SK-N-SH (cell line): ENCODE data around the gene INTS11. TPM values are rescaled to one million over a fixed set of nuclear protein-coding genes. Genes with fewer than 3 reads are reported as not detected.

ENCODE experiments used
- CTCF ChIA-PET: fragments of 300-600, 350-600 bp; formaldehyde crosslinking; extraction: SDS; loops from one replicate; lab custom pipeline; 2021; lab: Yijun Ruan, JAX
- POLR2A ChIA-PET: fragments of 350-600 bp; sonication (Branson Sonifier 250); formaldehyde crosslinking; extraction: SDS; loops from one replicate; lab custom pipeline; 2020; ENCODE audit warnings: antibody characterized with exemption, inconsistent platforms; lab: Yijun Ruan, JAX
- DNase-seq: peaks from one replicate; pipeline ENCODE4 v3.0.0; 2012
- H2AFZ ChIP-seq: fragments of 200-600 bp; sonication (generic); 2 replicates; pipeline ENCODE4 v1.8.1; 2016; ENCODE audit warnings: antibody characterized with exemption, mild to moderate bottlenecking, low read depth
- H3F3A ChIP-seq: fragments of 200-600 bp; sonication (generic); replicated peaks from 2 replicates; pipeline ENCODE3; 2016; ENCODE audit warnings: antibody characterized with exemption, mild to moderate bottlenecking; ENCODE audit not compliant: insufficient read depth
- H3K27ac ChIP-seq, 2 experiments: fragments of 200-500 bp in 1 of 2; fragments of 200-600 bp in 1 of 2; sonication (Bioruptor generic) in 1 of 2; sonication (generic), shearing (Covaris generic) in 1 of 2; 2 replicates each; pipeline versions ENCODE4 v1.5.1 to v1.6.1; 2014 to 2016; ENCODE audit warnings: low read depth in 2 of 2, inconsistent platforms in 1 of 2, low read length in 1 of 2, mild to moderate bottlenecking in 1 of 2, mixed read lengths in 1 of 2
- H3K27me3 ChIP-seq: fragments of 200-600 bp; sonication (generic), shearing (Covaris generic); 2 replicates; pipeline ENCODE4 v1.6.1; 2016; ENCODE audit warnings: mixed run types; ENCODE audit not compliant: insufficient read depth
- H3K36me3 ChIP-seq, 2 experiments: fragments of 200-500 bp in 1 of 2; fragments of 200-600 bp in 1 of 2; sonication (Bioruptor generic) in 1 of 2; sonication (generic) in 1 of 2; replicated peaks in 1 of 2; 2 replicates each; pipeline versions ENCODE3 to v1.5.1; 2014 to 2016; ENCODE audit warnings: low read length in 1 of 2, mild to moderate bottlenecking in 1 of 2; ENCODE audit not compliant: insufficient read depth in 2 of 2, control insufficient read depth in 1 of 2
- H3K4me1 ChIP-seq, 2 experiments: fragments of 200-500 bp in 1 of 2; fragments of 200-600 bp in 1 of 2; sonication (Bioruptor generic) in 1 of 2; sonication (generic), shearing (Covaris generic) in 1 of 2; 2 replicates each; pipeline versions ENCODE4 v1.5.1 to v1.6.1; 2014 to 2016; ENCODE audit warnings: low read depth in 1 of 2, low read length in 1 of 2, mixed run types in 1 of 2; ENCODE audit not compliant: insufficient read depth in 2 of 2, control insufficient read depth in 1 of 2
- H3K4me2 ChIP-seq: fragments of 200-600 bp; sonication (generic), shearing (Covaris generic); 2 replicates; pipeline ENCODE4 v1.6.1; 2017; ENCODE audit warnings: mixed run types
- H3K4me3 ChIP-seq, 2 experiments: fragments of 200-500 bp in 1 of 2; fragments of 200-600 bp in 1 of 2; sonication (Bioruptor generic) in 1 of 2; sonication (generic), shearing (Covaris generic) in 1 of 2; 2 replicates each; pipeline versions ENCODE4 v1.5.1 to v1.8.1; 2014 to 2016; ENCODE audit warnings: low read depth in 2 of 2, inconsistent platforms in 1 of 2, low read length in 1 of 2, mild to moderate bottlenecking in 1 of 2, mixed read lengths in 1 of 2, moderate library complexity in 1 of 2
- H3K79me2 ChIP-seq: fragments of 200-600 bp; sonication (generic); 2 replicates; pipeline ENCODE4 v1.8.1; 2017; ENCODE audit warnings: mild to moderate bottlenecking; ENCODE audit not compliant: insufficient read depth
- H3K9ac ChIP-seq: fragments of 200-600 bp; sonication (generic); 2 replicates; pipeline ENCODE4 v1.6.1; 2017; ENCODE audit warnings: mixed run types
- H3K9me2 ChIP-seq: fragments of 200-600 bp; sonication (generic); 2 replicates; pipeline ENCODE4 v1.6.1; 2017; ENCODE audit warnings: mixed run types
- H3K9me3 ChIP-seq: fragments of 200-600 bp; sonication (generic); 2 replicates; pipeline ENCODE4 v1.6.1; 2017; ENCODE audit warnings: mixed run types, mild to moderate bottlenecking, moderate library complexity
- H4K20me1 ChIP-seq: fragments of 200-600 bp; sonication (generic); 2 replicates; pipeline ENCODE4 v1.6.1; 2017; ENCODE audit warnings: mild to moderate bottlenecking, mixed run types; ENCODE audit not compliant: insufficient read depth
- CHD2 ChIP-seq: fragments of 150-350 bp; IDR thresholded peaks from 2 replicates; pipeline ENCODE4 v1.6.1; 2018; ENCODE audit warnings: low read length; ENCODE audit not compliant: partially characterized antibody
- EZH2phosphoT487 ChIP-seq: fragments of 200-600 bp; sonication (generic); IDR thresholded peaks from 2 replicates; pipeline ENCODE4 v1.6.1; 2017; ENCODE audit warnings: low read depth, mixed run types, mild to moderate bottlenecking, antibody characterized with exemption, moderate library complexity, borderline replicate concordance
- GABPA ChIP-seq: IDR thresholded peaks from 2 replicates; pipeline ENCODE4 v1.4.0; 2012; ENCODE audit warnings: low read depth, mild to moderate bottlenecking
- GATA2 ChIP-seq: sonication (generic); formaldehyde crosslinking; IDR thresholded peaks from 2 replicates; pipeline ENCODE4 v1.5.0; 2020; ENCODE audit warnings: mild to moderate bottlenecking, missing genetic modification reagents
- NFIC ChIP-seq: IDR thresholded peaks from 2 replicates; pipeline ENCODE4 v1.4.0; 2012; ENCODE audit warnings: borderline replicate concordance
- RCOR1 ChIP-seq: fragments of 150-350 bp; IDR thresholded peaks from 2 replicates; pipeline ENCODE4 v1.6.1; 2017; ENCODE audit warnings: antibody characterized with exemption, low read length
- RXRA ChIP-seq: IDR thresholded peaks from 2 replicates; pipeline ENCODE4 v1.4.0; 2012; ENCODE audit warnings: low read depth, mild to moderate bottlenecking, borderline replicate concordance
- SMC3 ChIP-seq: IDR thresholded peaks from 2 replicates; pipeline ENCODE4 v1.6.1; 2012; ENCODE audit warnings: low read depth, low read length, improper control_type of control experiment
- TAF1 ChIP-seq: IDR thresholded peaks from 2 replicates; pipeline ENCODE4 v1.6.1; 2012; ENCODE audit warnings: low read depth, mild to moderate bottlenecking, low read length, moderate library complexity, borderline replicate concordance
- WGBS: methylation state at CpG from one replicate; pipeline ENCODE4 v1.1.6; 2017; ENCODE audit warnings: low lambda C conversion rate; 5-methylcytosine and 5-hydroxymethylcytosine counted together
- polyA plus RNA-seq, 3 experiments: library from polyadenylated mRNA; depleted of rRNA; stranded (reverse); fragments of >200 nt; gene quantifications; 2 replicates each; pipeline ENCODE4 v1.2.3, GENCODE V29; 2012
- TF ChIP-seq, protein P1 (sequence below): IDR thresholded peaks from 2 replicates; pipeline ENCODE4 v1.4.0; 2012; ENCODE audit warnings: low read depth
- TF ChIP-seq, protein P2 (sequence below): fragments of 200-600 bp; sonication (generic); IDR thresholded peaks from 2 replicates; pipeline ENCODE4 v1.6.1; 2017; ENCODE audit warnings: antibody characterized with exemption, mild to moderate bottlenecking, moderate library complexity
- TF ChIP-seq, protein P3 (sequence below): fragments of 150-350 bp; IDR thresholded peaks from 2 replicates; pipeline ENCODE4 v1.6.1; 2017; ENCODE audit warnings: antibody characterized with exemption, low read length, low read depth, borderline replicate concordance

Gene INTS11
- polyA plus RNA-seq, 1 of the 3 experiments (the other 2 are of a cell fraction), result 137 TPM

DNA sequence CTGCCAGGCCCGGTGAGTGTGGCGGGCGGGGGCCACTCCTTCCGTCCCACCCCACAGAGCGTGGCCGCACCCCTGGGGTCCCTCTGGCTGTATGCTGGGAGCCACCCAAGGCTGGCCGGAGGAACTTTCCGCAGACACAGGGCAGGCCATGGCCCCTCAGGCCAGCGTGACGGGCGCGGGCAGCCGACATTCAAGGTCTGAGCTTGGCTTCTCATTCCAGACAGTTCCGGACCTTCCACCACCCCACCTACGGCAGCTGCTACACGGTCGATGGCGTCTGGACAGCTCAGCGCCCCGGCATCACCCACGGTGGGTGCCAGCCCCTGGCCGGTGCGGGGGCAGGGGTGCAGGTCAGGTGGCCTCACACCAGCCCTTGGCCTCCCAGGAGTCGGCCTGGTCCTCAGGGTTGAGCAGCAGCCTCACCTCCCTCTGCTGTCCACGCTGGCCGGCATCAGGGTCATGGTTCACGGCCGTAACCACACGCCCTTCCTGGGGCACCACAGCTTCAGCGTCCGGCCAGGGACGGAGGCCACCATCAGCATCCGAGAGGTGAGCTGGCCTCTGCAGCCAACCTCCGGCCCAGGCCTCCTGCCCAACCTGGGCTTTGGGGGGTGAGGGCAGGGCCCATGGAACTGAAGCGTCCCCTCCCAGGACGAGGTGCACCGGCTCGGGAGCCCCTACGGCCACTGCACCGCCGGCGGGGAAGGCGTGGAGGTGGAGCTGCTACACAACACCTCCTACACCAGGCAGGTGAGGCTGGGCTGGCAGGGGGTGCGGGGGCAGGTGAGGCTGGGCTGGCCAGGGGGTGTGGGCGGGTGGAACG is 37.0 kb downstream of the INTS11 start:
- Histone ChIP-seq H3K27me3 (no peaks in the 10 kb centered on the region), H3K4me3 (no peak overlapping the region), H2AFZ (no peak overlapping the region), H3K9ac (no peak overlapping the region), H4K20me1 (no peaks in the 10 kb centered on the region), H3K4me2 (no peak overlapping the region), H3K36me3 (no peaks in the 10 kb centered on the region), H3K9me2 (no peaks in the 10 kb centered on the region), H3K4me1 (peaks cover 0 to 6% of the 10 kb centered on the region in 2 experiments; a peak in 1 of 4 replicates), H3K79me2 (no peaks in the 10 kb centered on the region), H3K9me3 (no peaks in the 10 kb centered on the region), H3K27ac (no peak overlapping the region), H3F3A (no peaks in the 10 kb centered on the region)
- no peak for DNase-seq
- ChIA-PET POLR2A (interaction anchor here (1.0 kb wide), 1 partner anchor 14 kb away, joined by 3 read pairs; the partner anchor contains the start of gene UBE2J2), CTCF (interaction anchor here (0.6 to 2.2 kb wide), 6 partner anchors 12 to 303 kb away, joined by 3 to 6 read pairs (median 4); no protein-coding TSS in a partner anchor)
- WGBS, result 60% methylated on average over 3 of the region's 46 CpGs
- TF ChIP-seq RXRA (no peak), GABPA (no peak), RCOR1 (no peak), CHD2 (no peak), NFIC (no peak), SMC3 (no peak), GATA2 (CRISPR knock-in tag) (no peak), TAF1 (no peak), EZH2phosphoT487 (no peak)
- TF ChIP-seq, protein P1, sequence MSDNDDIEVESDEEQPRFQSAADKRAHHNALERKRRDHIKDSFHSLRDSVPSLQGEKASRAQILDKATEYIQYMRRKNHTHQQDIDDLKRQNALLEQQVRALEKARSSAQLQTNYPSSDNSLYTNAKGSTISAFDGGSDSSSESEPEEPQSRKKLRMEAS, result no peak
- TF ChIP-seq, protein P2, sequence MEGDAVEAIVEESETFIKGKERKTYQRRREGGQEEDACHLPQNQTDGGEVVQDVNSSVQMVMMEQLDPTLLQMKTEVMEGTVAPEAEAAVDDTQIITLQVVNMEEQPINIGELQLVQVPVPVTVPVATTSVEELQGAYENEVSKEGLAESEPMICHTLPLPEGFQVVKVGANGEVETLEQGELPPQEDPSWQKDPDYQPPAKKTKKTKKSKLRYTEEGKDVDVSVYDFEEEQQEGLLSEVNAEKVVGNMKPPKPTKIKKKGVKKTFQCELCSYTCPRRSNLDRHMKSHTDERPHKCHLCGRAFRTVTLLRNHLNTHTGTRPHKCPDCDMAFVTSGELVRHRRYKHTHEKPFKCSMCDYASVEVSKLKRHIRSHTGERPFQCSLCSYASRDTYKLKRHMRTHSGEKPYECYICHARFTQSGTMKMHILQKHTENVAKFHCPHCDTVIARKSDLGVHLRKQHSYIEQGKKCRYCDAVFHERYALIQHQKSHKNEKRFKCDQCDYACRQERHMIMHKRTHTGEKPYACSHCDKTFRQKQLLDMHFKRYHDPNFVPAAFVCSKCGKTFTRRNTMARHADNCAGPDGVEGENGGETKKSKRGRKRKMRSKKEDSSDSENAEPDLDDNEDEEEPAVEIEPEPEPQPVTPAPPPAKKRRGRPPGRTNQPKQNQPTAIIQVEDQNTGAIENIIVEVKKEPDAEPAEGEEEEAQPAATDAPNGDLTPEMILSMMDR, result no peak
- TF ChIP-seq, protein P3, sequence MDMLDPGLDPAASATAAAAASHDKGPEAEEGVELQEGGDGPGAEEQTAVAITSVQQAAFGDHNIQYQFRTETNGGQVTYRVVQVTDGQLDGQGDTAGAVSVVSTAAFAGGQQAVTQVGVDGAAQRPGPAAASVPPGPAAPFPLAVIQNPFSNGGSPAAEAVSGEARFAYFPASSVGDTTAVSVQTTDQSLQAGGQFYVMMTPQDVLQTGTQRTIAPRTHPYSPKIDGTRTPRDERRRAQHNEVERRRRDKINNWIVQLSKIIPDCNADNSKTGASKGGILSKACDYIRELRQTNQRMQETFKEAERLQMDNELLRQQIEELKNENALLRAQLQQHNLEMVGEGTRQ, result no peak
